OCI-LY3 (cell line): ENCODE data around the gene MED28.

ENCODE experiments used
- CTCF ChIP-seq: fragments of 200-600, 300-600 bp; sonication (generic); IDR thresholded peaks from 2 replicates; pipeline ENCODE4 v1.5.1; 2014; ENCODE audit warnings: antibody characterized with exemption, low read length, low read depth
- EZH2phosphoT487 ChIP-seq: fragments of 200-600 bp; shearing (Covaris generic); IDR thresholded peaks from 2 replicates; pipeline ENCODE4 v1.6.1; 2018; ENCODE audit warnings: antibody characterized with exemption, mixed run types, low read depth

GRCh38 chr4:17565846-17566245 lies 48.6 kb upstream of the MED28 start:
- no peak for TF ChIP-seq CTCF
- TF ChIP-seq EZH2phosphoT487, result no peak
